Lung (tissue), 12 donors: Measurements from ENCODE around the gene ST3GAL3. TPM values are rescaled to one million over a fixed set of nuclear protein-coding genes. Genes with fewer than 3 reads are reported as not detected.

Experiments
- ATAC-seq: fragments of 200-7000 bp; cut with Tn5 transposase; one replicate; pipeline ENCODE4 v1.9.1; 2020; ENCODE audit warnings: moderate number of reproducible peaks; ENCODE audit not compliant: insufficient read depth, low FRiP score
- DNase-seq, 3 donors: peaks; one replicate each; pipeline ENCODE4 v3.0.0-alpha.2; 2013 to 2017
- H3K27ac ChIP-seq, 2 donors: one replicate each; pipeline ENCODE4 v1.5.1; 2013; ENCODE audit warnings: mild to moderate bottlenecking in 2 of 2, moderate library complexity in 2 of 2, control low read depth in 1 of 2, inconsistent platforms in 1 of 2, low read depth in 1 of 2, low read length in 1 of 2
- H3K27me3 ChIP-seq, 3 donors: one replicate each; pipeline ENCODE4 v1.5.1; 2013; ENCODE audit warnings: low read length in 2 of 3; ENCODE audit not compliant: control insufficient read depth in 3 of 3, insufficient read depth in 3 of 3
- H3K36me3 ChIP-seq, 4 donors: one replicate each; pipeline ENCODE4 v1.5.1; 2013; ENCODE audit warnings: low read length in 4 of 4, mild to moderate bottlenecking in 1 of 4, moderate library complexity in 1 of 4; ENCODE audit not compliant: control insufficient read depth in 4 of 4, insufficient read depth in 4 of 4
- H3K4me1 ChIP-seq, 5 donors: one replicate each; pipeline ENCODE4 v1.5.1; 2013; ENCODE audit warnings: low read length in 5 of 5, mild to moderate bottlenecking in 2 of 5, moderate library complexity in 1 of 5; ENCODE audit not compliant: control insufficient read depth in 5 of 5, insufficient read depth in 5 of 5
- H3K4me3 ChIP-seq: one replicate; pipeline ENCODE4 v1.5.1; 2013; ENCODE audit warnings: mild to moderate bottlenecking, control low read depth, moderate library complexity
- H3K9ac ChIP-seq, 2 donors: one replicate each; pipeline ENCODE4 v1.5.1; 2013; ENCODE audit warnings: low read length in 2 of 2, control low read depth in 1 of 2; ENCODE audit not compliant: insufficient read depth in 1 of 2
- H3K9me3 ChIP-seq, 4 donors: one replicate each; pipeline ENCODE4 v1.5.1; 2013; ENCODE audit warnings: low read length in 3 of 4, mild to moderate bottlenecking in 1 of 4, moderate library complexity in 1 of 4; ENCODE audit not compliant: control insufficient read depth in 4 of 4, insufficient read depth in 3 of 4
- CTCF ChIP-seq: IDR thresholded peaks from 2 replicates; pipeline ENCODE4 v1.5.1; 2012; ENCODE audit warnings: mild to moderate bottlenecking; ENCODE audit errors: control extremely low read depth, extremely low read depth
- WGBS, 2 donors: extraction: QIAGEN DNeasy Blood & Tissue Kit; methylation state at CpG; one replicate each; pipeline ENCODE4 v1.1.7; 2013; 5-methylcytosine and 5-hydroxymethylcytosine counted together
- polyA plus RNA-seq, 2 donors: library from polyadenylated mRNA; stranded (reverse); fragments of 200-250 nt; gene quantifications; one replicate each; pipeline ENCODE4 v1.2.1, GENCODE V29; 2013
- total RNA-seq, 2 donors: library from RNA; depleted of rRNA in 1 of 2; stranded (reverse); fragments of >200 nt in 1 of 2; gene quantifications; one replicate each; pipeline ENCODE4 v1.2.1, GENCODE V29; 2014 to 2021
- donor health status: control.
- donor health status: control.
- donor health status: Bipolar disorder and iron deficiency.
- donor health status: healthy.
- donor health status: DM: yes; HTN: yes; CAD: no.

The ST3GAL3 gene
- total and polyA plus RNA-seq, 4 donors, result 8.4 to 28.0 (median 17.1) TPM

GRCh38 chr1:43973981-43974442, 266.7 kb downstream of the ST3GAL3 start:
- DNase-seq, result no peak

DNA sequence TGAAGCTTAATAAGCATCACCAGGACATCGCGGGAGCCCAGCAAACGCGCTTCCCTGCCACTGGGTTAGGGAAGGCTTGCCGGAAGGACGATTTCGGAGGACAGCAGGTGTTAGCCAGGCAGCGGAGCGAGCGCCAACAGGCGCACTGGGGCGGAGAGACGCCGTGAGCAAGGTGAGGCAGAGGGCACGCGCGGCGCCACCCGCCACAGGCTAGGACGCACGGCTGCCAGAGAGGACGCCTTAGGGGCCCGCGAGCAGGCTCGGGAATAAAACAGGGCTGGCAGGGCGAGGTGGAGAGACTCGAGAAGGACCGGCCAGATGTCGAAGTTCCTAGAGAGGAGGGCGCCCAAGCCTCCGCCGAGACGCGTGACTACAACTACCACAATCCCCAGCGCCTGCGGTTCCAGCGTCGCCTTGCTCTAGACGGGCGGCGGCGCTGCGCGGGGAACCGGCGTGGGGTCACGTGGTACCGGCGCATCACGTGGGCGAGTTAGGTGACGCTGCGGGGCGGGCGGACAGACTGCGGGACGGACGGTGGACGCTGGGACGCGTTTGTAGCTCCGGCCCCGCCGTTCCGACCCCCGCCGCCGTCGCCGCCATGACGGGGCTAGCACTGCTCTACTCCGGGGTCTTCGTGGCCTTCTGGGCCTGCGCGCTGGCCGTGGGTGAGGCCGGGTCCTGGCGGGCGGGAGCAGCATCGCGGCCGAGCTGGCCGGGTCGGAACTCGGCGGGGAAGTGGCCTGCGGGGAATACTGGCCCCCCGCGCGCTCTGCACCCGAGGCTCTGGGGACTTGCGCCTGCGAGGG, 267.3 kb downstream of the ST3GAL3 start, which contains the start of gene ATP6V0B:
Gene ATP6V0B, plus strand, starts transcription at position 518 of the 806 bp plus-strand sequence. Its CDS starts 81 bp downstream, at position 599.
- peak within 1 kb of the TSS; percentile 69 for H3K4me3 ChIP-seq
- TF ChIP-seq CTCF, result peak; percentile 16
- peak within 1 kb of the TSS; percentile 31 to 61 for H3K9ac ChIP-seq
- H3K27ac ChIP-seq, result peak within 1 kb of the TSS; percentile 86 to 93
- ATAC-seq (peak; percentile 85), DNase-seq (peak; percentile 93 to 95 (median 94))
- H3K36me3 ChIP-seq, result peaks cover 0 to 20% (median 17%) of the 10 kb centered on the region in 4 donors
- WGBS, 2 donors, result 0% methylated on average over 80 to 93 of the region's 93 CpGs
- H3K4me1 ChIP-seq, result peaks cover 0 to 34% (median 19%) of the 10 kb centered on the region in 5 donors
- H3K9me3 ChIP-seq, result no peaks in the 10 kb centered on the region
- no peaks in the 10 kb centered on the region for H3K27me3 ChIP-seq

More at GRCh38 chr1:43973981-43974442, 266.7 kb downstream of the ST3GAL3 start:
- Histone ChIP-seq H3K36me3 (peaks cover 0 to 20% (median 17%) of the 10 kb centered on the region in 4 donors), H3K4me1 (peaks cover 0 to 34% (median 19%) of the 10 kb centered on the region in 5 donors), H3K4me3 (no peak overlapping the region), H3K27me3 (no peaks in the 10 kb centered on the region), H3K9ac (peak overlapping the region in 1 of 2 donors; percentile 61), H3K27ac (peak overlapping the region; percentile 85 to 93), H3K9me3 (no peaks in the 10 kb centered on the region)
- no peak for TF ChIP-seq CTCF
- 35 to 40% methylated on average over 9 of the region's 9 CpGs for WGBS, 2 donors
- no peak for ATAC-seq

- H3K4me3 ChIP-seq, result peak overlapping the region; percentile 69
- peaks cover 0 to 39% (median 19%) of the 10 kb centered on the region in 5 donors for H3K4me1 ChIP-seq
- no peaks in the 10 kb centered on the region for H3K27me3 ChIP-seq
- peaks cover 0 to 20% (median 17%) of the 10 kb centered on the region in 4 donors for H3K36me3 ChIP-seq
- peak overlapping the region; percentile 7 to 31 for H3K9ac ChIP-seq
- H3K27ac ChIP-seq, result peak overlapping the region; percentile 86 to 93
- TF ChIP-seq CTCF, result no peak
- peak; percentile 5 for ATAC-seq
- H3K9me3 ChIP-seq, result no peaks in the 10 kb centered on the region
- 1 to 2% methylated on average over 22 to 34 of the region's 34 CpGs for WGBS, 2 donors
- DNase-seq, result peak; percentile 40 to 59 (median 44)
Observed at GRCh38 chr1:43975249-43975961, 268.1 kb downstream of the ST3GAL3 start.
